HepG2 (cell line): ENCODE data around the gene SQSTM1. TPM values are rescaled to one million over a fixed set of nuclear protein-coding genes. Genes with fewer than 3 reads are reported as not detected.
A peak's percentile ranks its signal among the peaks of the same experiment; 100 is the strongest.

Source experiments
- AHR ChIP-seq: IDR thresholded peaks from 2 replicates; pipeline ENCODE4 v1.6.1; 2018; ENCODE audit warnings: missing genetic modification reagents, missing compliant biosample characterization
- BCL6 ChIP-seq: IDR thresholded peaks from 2 replicates; pipeline ENCODE4 v1.6.1; 2016; ENCODE audit warnings: missing genetic modification reagents, missing compliant biosample characterization
- HCFC1 ChIP-seq: fragments of 150-350 bp; IDR thresholded peaks from 2 replicates; pipeline ENCODE4 v1.6.1; 2014; ENCODE audit warnings: low read depth, low read length
- NR2C2 ChIP-seq: sonication (generic); formaldehyde crosslinking; IDR thresholded peaks from 2 replicates; pipeline ENCODE4 v1.4.0; 2020; ENCODE audit warnings: missing genetic modification reagents, mild to moderate bottlenecking, moderate library complexity, borderline replicate concordance
- SOX6 ChIP-seq, 2 experiments: fragments of 450-650 bp in 1 of 2; sonication (generic) in 1 of 2; formaldehyde crosslinking in 1 of 2; IDR thresholded peaks; 2 replicates each; pipeline versions ENCODE4 v1.4.0 to v1.6.1; 2017 to 2020; ENCODE audit warnings: antibody characterized with exemption in 1 of 2, mild to moderate bottlenecking in 1 of 2, missing genetic modification reagents in 1 of 2
- SRSF9 ChIP-seq: fragments of 200-400 bp; formaldehyde crosslinking; IDR thresholded peaks from 2 replicates; pipeline ENCODE4 v1.6.1; 2018; ENCODE audit warnings: borderline replicate concordance, mild to moderate bottlenecking, low read depth, low read length; ENCODE audit not compliant: insufficient read depth, poor library complexity, severe bottlenecking
- TCF7 ChIP-seq: sonication (generic); IDR thresholded peaks from 2 replicates; pipeline ENCODE4 v1.6.1; 2016; ENCODE audit warnings: antibody characterized with exemption, low read depth
- ZFAT ChIP-seq: sonication (generic); formaldehyde crosslinking; conservative IDR thresholded peaks from 2 replicates; pipeline ENCODE4 v1.8.1; 2023; ENCODE audit warnings: missing genetic modification reagents, inconsistent platforms
- ZNF160 ChIP-seq: sonication (generic); formaldehyde crosslinking; IDR thresholded peaks from 2 replicates; pipeline ENCODE4 v1.8.0; 2022; ENCODE audit warnings: mild to moderate bottlenecking, inconsistent platforms, missing genetic modification reagents
- ZNF264 ChIP-seq: sonication (generic); formaldehyde crosslinking; IDR thresholded peaks from 2 replicates; pipeline ENCODE4 v1.4.0; 2020; ENCODE audit warnings: missing genetic modification reagents
- ZNF282 ChIP-seq: fragments of 450-650 bp; IDR thresholded peaks from 2 replicates; pipeline ENCODE4 v1.6.1; 2018; ENCODE audit not compliant: partially characterized antibody
- ZNF496 ChIP-seq: sonication (generic); formaldehyde crosslinking; IDR thresholded peaks from 2 replicates; pipeline ENCODE4 v1.8.1; 2023; ENCODE audit warnings: mild to moderate bottlenecking, moderate library complexity, missing genetic modification reagents; ENCODE audit not compliant: insufficient replicate concordance
- ZNF781 ChIP-seq: sonication (generic); formaldehyde crosslinking; IDR thresholded peaks from 2 replicates; pipeline ENCODE4 v1.5.1; 2020; ENCODE audit warnings: borderline replicate concordance, mild to moderate bottlenecking, missing genetic modification reagents; ENCODE audit errors: not compliant biosample characterization
- ZNF790 ChIP-seq: sonication (generic); formaldehyde crosslinking; IDR thresholded peaks from 2 replicates; pipeline ENCODE4 v1.8.0; 2022; ENCODE audit warnings: missing genetic modification reagents, mild to moderate bottlenecking, borderline replicate concordance
- polyA plus RNA-seq, 8 experiments: library from polyadenylated mRNA; depleted of rRNA in 3 of 8; stranded (reverse) in 7 of 8; unstranded in 1 of 8; fragments of >200 nt; fragmentation: Illumina TruSeq in 4 of 8; extraction: Trizol in 4 of 8; gene quantifications; 2 replicates each; pipeline versions ENCODE4 v1.2.1 to v1.2.3, GENCODE V29; 2011 to 2016; ENCODE audit warnings: low read depth in 4 of 8, missing spikeins in 1 of 8, mixed read lengths in 1 of 8; ENCODE audit not compliant: insufficient read depth in 1 of 8
- total RNA-seq, 5 experiments: library from RNA; depleted of rRNA; stranded (reverse); fragments of >200 nt; fragmentation: Illumina TruSeq; extraction: Trizol; gene quantifications; 2 replicates each; pipeline ENCODE4 v1.2.3, GENCODE V29; 2016; ENCODE audit warnings: low read depth in 1 of 5
- TF ChIP-seq, protein P1 (sequence below): sonication (generic); formaldehyde crosslinking; IDR thresholded peaks from 2 replicates; pipeline ENCODE4 v1.4.0; 2020; ENCODE audit warnings: mild to moderate bottlenecking, missing genetic modification reagents
- TF ChIP-seq, protein P2 (sequence below): sonication (generic); formaldehyde crosslinking; IDR thresholded peaks from 2 replicates; pipeline ENCODE4 v1.8.0; 2022; ENCODE audit warnings: mild to moderate bottlenecking, missing genetic modification reagents, moderate library complexity
- TF ChIP-seq, protein P3 (sequence below): sonication (generic); formaldehyde crosslinking; conservative IDR thresholded peaks from 2 replicates; pipeline ENCODE4 v1.4.0; 2020; ENCODE audit warnings: missing genetic modification reagents
- TF ChIP-seq, protein P4 (sequence below): sonication (generic); formaldehyde crosslinking; IDR thresholded peaks from 2 replicates; pipeline ENCODE4 v1.4.0; 2020; ENCODE audit warnings: mild to moderate bottlenecking, missing genetic modification reagents
- TF ChIP-seq, protein P5 (sequence below): sonication (generic); formaldehyde crosslinking; IDR thresholded peaks from 2 replicates; pipeline ENCODE4 v1.9.0; 2021; ENCODE audit warnings: missing genetic modification reagents, mild to moderate bottlenecking, borderline replicate concordance

SQSTM1 gene
- total and polyA plus RNA-seq, 2 of the 13 experiments (the other 11 are each of a cell fraction or from before 2014, with no cell fraction given) = 90.9 to 160 TPM

DNA sequence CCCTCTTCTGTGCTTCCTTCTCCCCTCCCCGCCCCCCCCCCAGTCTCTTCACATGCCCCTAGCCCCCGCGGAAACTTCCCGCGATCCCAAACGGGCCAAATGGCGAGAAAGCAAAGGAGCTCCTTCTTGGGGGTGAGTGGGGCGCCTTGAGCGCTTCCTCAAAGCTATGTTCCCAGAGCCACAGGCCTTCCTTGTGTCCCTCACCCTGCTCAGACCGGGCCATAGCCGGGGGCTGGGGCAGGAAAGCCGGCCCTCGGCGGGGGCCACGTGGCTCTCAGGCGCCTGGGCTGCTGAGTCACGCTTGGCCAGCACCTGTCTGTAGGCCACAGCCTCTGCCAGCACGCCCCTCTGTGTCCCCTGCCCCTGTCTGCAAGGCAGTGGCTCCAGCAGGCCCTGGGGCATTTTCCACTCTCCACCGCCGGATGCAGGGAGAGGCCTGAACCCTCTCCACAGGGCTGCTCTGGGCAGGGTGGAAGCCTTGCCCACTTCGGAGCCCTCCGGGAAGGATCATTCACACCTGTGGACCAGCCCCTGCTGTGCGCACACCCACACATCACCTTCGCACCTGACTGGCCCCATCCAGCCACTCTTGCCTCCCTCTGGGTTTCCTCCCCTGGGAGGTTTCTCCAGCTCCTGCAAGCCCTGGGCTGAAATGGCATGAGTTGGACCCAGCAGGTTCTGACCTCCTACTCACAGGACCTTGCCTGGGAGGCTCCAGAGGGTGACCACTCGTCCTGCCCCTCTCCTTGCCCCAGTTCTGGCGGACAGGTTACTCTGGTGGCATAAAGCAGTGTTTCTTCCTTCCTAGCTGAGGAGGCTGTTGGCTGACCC, 1.2 kb upstream of the SQSTM1 start (continued):
- TF ChIP-seq ZNF264 (CRISPR knock-in tag) (no peak; the same call in 1 of the 2 replicates), ZNF496 (no peak), ZNF160 (CRISPR knock-in tag) (no peak), AHR (CRISPR knock-in tag) (no peak), NR2C2 (CRISPR knock-in tag) (no peak), ZFAT (CRISPR knock-in tag) (no peak), TCF7 (no peak), HCFC1 (no peak), SOX6 (IDR thresholded peaks at IDR 0.05) (no peak), SOX6 (CRISPR knock-in tag; IDR thresholded peaks at IDR 0.05) (no peak), ZNF282 (no peak), ZNF790 (CRISPR knock-in tag) (no peak), ZNF781 (CRISPR knock-in tag) (peak; percentile 86), BCL6 (CRISPR knock-in tag) (no peak), SRSF9 (no peak)
- TF ChIP-seq, protein P1, sequence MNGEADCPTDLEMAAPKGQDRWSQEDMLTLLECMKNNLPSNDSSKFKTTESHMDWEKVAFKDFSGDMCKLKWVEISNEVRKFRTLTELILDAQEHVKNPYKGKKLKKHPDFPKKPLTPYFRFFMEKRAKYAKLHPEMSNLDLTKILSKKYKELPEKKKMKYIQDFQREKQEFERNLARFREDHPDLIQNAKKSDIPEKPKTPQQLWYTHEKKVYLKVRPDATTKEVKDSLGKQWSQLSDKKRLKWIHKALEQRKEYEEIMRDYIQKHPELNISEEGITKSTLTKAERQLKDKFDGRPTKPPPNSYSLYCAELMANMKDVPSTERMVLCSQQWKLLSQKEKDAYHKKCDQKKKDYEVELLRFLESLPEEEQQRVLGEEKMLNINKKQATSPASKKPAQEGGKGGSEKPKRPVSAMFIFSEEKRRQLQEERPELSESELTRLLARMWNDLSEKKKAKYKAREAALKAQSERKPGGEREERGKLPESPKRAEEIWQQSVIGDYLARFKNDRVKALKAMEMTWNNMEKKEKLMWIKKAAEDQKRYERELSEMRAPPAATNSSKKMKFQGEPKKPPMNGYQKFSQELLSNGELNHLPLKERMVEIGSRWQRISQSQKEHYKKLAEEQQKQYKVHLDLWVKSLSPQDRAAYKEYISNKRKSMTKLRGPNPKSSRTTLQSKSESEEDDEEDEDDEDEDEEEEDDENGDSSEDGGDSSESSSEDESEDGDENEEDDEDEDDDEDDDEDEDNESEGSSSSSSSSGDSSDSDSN (CRISPR knock-in tag) = peak; percentile 73; the same call in 1 of the 2 replicates
- TF ChIP-seq, protein P2, sequence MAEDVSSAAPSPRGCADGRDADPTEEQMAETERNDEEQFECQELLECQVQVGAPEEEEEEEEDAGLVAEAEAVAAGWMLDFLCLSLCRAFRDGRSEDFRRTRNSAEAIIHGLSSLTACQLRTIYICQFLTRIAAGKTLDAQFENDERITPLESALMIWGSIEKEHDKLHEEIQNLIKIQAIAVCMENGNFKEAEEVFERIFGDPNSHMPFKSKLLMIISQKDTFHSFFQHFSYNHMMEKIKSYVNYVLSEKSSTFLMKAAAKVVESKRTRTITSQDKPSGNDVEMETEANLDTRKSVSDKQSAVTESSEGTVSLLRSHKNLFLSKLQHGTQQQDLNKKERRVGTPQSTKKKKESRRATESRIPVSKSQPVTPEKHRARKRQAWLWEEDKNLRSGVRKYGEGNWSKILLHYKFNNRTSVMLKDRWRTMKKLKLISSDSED = 0 out of 2 replicates have a peak, but pooled peaks have one; percentile 35
- TF ChIP-seq, protein P3, sequence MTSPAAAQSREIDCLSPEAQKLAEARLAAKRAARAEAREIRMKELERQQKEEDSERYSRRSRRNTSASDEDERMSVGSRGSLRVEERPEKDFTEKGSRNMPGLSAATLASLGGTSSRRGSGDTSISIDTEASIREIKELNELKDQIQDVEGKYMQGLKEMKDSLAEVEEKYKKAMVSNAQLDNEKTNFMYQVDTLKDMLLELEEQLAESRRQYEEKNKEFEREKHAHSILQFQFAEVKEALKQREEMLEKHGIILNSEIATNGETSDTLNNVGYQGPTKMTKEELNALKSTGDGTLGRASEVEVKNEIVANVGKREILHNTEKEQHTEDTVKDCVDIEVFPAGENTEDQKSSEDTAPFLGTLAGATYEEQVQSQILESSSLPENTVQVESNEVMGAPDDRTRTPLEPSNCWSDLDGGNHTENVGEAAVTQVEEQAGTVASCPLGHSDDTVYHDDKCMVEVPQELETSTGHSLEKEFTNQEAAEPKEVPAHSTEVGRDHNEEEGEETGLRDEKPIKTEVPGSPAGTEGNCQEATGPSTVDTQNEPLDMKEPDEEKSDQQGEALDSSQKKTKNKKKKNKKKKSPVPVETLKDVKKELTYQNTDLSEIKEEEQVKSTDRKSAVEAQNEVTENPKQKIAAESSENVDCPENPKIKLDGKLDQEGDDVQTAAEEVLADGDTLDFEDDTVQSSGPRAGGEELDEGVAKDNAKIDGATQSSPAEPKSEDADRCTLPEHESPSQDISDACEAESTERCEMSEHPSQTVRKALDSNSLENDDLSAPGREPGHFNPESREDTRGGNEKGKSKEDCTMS = 0 out of 2 replicates have a peak, but pooled peaks have one; percentile 23
- TF ChIP-seq, protein P4, sequence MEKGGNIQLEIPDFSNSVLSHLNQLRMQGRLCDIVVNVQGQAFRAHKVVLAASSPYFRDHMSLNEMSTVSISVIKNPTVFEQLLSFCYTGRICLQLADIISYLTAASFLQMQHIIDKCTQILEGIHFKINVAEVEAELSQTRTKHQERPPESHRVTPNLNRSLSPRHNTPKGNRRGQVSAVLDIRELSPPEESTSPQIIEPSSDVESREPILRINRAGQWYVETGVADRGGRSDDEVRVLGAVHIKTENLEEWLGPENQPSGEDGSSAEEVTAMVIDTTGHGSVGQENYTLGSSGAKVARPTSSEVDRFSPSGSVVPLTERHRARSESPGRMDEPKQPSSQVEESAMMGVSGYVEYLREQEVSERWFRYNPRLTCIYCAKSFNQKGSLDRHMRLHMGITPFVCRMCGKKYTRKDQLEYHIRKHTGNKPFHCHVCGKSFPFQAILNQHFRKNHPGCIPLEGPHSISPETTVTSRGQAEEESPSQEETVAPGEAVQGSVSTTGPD (CRISPR knock-in tag) = no peak
- TF ChIP-seq, protein P5, sequence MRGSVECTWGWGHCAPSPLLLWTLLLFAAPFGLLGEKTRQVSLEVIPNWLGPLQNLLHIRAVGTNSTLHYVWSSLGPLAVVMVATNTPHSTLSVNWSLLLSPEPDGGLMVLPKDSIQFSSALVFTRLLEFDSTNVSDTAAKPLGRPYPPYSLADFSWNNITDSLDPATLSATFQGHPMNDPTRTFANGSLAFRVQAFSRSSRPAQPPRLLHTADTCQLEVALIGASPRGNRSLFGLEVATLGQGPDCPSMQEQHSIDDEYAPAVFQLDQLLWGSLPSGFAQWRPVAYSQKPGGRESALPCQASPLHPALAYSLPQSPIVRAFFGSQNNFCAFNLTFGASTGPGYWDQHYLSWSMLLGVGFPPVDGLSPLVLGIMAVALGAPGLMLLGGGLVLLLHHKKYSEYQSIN (CRISPR knock-in tag) = no peak
